GM23248 (cell line): Measurements from ENCODE around the gene FUCA2.

Experiments
- EZH2 ChIP-seq: fragments of 200-600 bp; sonication (generic); IDR thresholded peaks from 2 replicates; pipeline ENCODE4 v1.6.1; 2018; ENCODE audit warnings: antibody characterized with exemption, mild to moderate bottlenecking; ENCODE audit not compliant: insufficient read depth, poor library complexity, severe bottlenecking
- EZH2phosphoT487 ChIP-seq: fragments of 200-600 bp; sonication (generic); IDR thresholded peaks from 2 replicates; pipeline ENCODE4 v1.6.1; 2018; ENCODE audit warnings: antibody characterized with exemption, moderate library complexity, mild to moderate bottlenecking, low read depth; ENCODE audit not compliant: insufficient read depth

DNA sequence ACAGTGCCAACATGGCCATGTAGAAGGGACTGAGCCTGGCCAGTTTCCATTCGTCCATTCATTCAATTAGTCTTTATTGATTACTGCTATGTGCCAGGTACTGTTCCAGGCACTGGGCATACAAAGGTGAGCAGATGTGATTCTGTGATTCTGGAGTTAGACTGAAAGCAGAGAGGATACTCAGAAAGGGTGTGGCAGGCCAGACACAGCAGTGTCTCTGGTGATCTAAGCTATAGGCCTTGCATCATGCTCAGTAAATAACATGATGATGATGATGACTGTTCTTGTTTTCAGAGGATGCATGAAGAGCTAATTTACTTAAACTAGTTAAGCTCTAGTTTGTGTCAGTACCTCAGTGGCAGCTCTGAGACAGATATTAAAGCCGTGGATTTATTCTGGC, 31.4 kb upstream of the FUCA2 start:
- no peak for TF ChIP-seq EZH2
- TF ChIP-seq EZH2phosphoT487, result no peak
